HG02588 (cell line): ENCODE measurements around the gene MRPL18.
"Not testable (repeated sequence)": the region's sequence is repeated elsewhere in the genome, so short reads cannot be mapped to it uniquely, and the experiment has no call there.

ENCODE experiments used
- ATAC-seq: cut with Tn5 transposase; IDR thresholded peaks from one replicate; pipeline ENCODE4 v1.9.1; 2021; ENCODE audit warnings: mild to moderate bottlenecking, moderate library complexity; ENCODE audit not compliant: unreplicated experiment

Gene MRPL18

DNA sequence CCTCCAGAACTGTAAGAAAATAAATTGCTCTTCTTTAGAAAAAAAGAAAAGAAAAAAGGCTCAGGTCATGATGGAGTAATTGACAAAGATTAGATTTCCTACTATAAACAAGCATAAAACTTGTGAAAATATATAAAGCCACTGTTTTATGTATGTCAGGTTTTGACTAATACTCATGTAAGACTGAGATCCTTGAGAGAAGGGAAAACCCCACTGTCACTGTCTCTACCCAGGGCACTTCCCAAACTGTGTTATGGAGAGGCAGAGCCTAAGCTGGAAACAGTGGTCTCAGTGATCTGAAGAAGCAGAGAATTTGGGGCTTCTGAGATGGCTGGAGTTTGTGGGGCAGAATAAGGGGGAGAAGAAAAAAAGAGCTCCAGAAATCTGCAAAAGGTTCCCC is 20.8 kb upstream of the MRPL18 start:
- no peak for ATAC-seq

DNA sequence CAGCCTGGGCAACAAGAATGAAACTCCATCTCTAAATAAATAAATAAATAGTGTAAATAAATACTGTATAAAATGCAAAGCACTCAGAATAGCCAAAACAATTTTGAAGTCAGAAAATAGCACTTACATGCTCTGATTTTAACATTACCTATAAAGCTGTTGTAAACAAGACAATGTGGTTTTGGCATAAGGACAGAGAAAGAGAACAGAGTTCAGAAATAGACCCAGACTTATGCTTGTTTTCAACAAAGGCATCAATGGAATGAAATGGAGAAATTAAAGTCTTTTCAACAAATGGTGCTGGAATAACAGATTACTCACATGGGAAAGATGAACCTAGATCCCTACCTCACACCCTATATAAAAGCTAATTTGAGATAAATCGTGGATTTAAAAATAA is 18.1 kb upstream of the MRPL18 start:
- no peak for ATAC-seq

DNA sequence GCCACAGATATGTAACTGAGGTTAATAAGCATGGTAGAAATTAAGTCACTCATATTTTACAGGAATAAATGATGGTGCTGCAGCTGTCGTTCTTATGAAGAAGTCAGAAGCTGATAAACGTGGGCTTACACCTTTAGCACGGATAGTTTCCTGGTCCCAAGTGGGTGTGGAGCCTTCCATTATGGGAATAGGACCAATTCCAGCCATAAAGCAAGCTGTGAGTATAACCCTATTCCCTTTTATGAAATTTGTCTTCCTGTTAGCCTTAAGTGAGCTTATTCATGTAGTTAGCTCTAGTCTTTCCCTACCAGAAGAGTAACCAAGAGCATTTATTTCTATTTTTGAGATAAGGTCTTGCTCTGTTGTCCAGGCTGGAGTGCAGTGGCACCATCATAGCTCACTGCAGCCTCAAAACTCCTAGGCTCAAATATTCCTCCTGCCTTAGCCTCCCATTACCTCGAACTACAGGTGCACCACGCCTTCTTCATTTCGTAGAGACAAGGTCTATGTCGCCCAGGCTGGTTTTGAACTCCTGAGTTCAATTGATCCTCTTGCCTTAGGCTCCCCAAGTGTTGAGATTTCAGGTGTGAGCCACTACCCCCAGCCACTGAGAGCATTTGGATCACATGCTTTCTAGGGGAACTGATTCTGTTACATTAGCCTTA is 12.9 kb upstream of the MRPL18 start:
- no peak for ATAC-seq

DNA sequence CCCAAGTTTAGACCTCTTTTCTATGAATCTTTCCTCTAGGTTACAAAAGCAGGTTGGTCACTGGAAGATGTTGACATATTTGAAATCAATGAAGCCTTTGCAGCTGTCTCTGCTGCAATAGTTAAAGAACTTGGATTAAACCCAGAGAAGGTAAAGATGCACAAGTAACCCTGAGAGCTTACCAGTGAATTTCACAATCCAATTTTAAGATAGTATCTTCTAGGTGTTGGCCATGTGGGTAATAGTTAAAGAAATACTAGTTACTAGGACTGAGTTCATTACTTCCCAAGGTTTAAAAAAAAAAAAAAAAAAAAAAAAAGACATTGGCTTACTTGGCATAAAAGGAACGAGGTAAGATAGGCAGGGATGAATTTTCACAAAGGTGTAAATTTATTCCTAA is 12.1 kb upstream of the MRPL18 start:
- no peak for ATAC-seq

DNA sequence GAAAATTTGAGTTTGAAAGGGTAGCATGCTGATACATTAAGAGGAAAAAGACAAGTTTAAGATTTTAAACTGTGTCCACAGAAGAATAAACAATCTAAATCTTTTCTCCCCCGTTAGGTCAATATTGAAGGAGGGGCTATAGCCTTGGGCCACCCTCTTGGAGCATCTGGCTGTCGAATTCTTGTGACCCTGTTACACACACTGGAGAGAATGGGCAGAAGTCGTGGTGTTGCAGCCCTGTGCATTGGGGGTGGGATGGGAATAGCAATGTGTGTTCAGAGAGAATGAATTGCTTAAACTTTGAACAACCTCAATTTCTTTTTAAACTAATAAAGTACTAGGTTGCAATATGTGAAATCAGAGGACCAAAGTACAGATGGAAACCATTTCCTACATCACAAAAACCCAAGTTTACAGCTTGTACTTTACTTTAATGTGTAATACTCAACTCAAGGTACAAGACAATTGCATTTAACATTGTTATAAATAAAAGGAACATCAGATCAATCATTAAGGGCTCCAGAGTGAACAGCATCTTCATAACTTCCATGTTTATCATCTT is 11.6 kb upstream of the MRPL18 start:
- no peak for ATAC-seq

DNA sequence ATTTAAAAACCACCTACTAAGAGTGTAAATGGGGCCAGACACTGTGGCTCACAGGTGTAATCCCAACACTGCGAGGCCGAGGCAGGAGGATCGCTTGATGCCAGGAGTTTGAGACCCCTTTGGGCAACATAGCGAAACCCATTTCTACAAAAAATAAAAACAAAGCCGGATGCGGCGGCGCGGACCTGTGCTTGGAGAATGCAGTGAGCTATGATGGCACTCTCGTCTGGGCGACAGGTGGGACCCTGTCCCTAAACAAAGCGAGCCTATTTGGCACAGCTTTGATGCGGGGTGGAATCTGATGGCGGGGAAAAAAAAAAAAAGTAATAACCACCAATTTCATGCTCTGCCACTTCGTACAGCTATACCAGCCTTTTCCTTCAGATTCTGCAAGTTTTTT is 2.0 kb upstream of the MRPL18 start:
- ATAC-seq: no peak

DNA sequence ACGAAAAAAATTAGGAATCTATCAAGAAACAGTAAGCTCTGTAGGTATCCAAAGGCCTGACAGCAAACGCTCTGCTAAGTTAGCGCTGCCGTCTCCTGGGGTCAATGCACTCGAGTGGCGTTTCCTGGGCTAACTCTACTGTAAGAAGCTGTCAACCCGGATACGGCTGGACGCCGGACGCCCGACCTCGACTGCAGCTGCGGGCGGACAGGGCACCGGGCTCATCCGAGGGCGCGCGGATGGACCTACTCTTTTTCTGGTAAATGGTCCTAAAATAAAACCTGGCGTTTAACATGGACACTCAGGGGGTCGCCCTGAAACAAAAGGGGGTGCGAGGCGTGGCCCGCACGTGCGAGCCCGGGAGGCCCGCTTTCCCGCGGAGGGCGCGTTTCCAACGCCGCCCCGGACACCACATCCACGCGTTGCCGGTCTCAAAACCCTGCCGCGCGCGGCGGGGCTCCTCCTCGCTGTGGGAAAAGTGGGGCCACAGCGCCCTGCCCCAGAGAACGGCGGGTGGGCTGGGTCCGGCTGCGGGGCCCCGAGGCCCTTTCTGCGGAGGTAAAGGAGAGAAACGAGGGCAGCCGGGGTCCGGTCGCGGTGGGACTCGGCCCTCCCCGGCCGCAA is 1.4 kb upstream of the MRPL18 start:
- ATAC-seq: peak; percentile 0

DNA sequence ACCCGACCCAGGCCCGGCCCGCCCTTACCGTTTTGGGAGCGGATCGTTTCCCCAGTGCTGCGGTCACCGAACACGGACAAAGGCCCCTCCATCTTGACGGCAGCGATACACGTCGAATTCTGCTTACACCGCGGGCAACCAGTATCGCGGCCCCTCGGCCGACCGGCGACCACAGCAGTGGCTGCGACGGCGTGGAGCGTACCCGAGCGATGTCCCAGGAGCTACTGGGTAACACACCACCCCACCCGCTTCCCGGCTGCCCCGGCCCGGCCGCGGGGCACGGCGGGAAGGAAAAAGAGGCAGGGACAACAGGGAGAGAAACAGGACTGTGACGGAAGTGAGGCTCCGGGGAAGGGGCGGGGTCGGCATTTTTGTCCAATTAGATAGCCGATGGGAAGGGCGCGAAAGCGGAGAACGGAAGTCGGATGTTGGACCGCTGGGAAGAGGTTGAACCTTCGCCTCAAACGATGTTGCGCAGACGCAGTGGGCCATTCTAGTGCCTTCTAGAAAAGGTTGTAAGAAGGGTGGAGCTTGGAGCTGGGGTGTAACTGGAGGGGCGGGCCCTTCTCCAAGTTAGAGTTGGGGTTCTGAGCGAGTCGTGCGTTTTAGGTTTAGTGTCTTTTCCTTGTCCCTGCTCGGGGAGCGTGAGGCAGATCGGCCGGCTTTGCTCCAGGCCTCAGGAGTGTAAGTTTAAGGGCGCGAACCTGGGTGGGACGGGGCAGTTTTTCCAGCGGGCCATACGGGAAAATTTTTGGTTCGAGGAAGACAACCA is 704 bp upstream of the MRPL18 start, which contains the start of gene TCP1:
Gene TCP1 (minus strand): TSS at position 226 of the 772 bp plus-strand sequence. CDS start 134 bp downstream, at position 92.
- ATAC-seq: peak; percentile 71

DNA sequence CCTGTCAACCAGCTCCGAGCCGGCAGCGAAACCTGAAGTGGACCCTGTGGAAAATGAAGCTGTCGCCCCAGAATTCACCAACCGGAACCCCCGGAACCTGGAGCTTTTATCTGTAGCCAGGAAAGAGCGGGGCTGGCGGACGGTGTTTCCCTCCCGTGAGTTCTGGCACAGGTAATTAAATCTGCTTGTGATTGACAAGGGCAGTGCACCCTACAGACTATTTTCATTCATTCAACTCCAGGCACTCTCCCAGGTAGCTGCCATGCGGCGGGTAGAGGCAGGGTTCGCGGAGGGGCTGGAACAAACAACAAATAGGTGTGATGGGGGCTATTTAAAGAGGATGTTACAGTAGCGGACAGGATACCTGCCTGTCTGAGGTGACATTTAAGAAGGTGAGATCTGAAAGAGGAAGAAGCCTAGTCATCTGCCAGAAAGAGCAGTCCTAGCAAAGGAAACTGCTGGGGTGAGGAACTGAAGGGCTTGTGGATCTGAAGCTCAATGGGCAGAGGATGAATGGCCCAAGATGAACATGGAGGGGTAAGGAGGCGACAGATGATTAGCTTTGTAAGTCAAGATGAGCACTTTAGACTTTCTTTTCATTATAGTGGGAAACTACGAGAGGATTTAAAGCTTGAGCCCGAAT is 810 bp downstream of the MRPL18 start:
- no peak for ATAC-seq

DNA sequence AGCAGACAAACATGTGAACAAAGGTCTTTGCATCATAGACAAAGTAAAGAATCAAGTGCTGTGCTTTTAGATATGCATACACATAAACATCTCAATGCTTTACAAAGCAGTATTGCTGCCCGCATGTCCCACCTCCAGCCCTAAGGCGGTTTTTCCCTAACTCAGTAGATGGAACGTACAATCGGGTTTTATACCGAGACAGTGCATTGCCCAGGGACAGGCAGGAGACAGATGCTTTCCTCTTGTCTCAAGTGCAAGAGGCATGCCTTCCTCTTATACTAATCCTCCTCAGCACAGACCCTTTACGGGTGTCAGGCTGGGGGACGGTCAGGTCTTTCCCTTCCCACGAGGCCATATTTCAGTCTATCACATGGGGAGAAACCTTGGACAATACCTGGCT is 4.7 kb downstream of the MRPL18 start:
- not testable (repeated sequence) for ATAC-seq

DNA sequence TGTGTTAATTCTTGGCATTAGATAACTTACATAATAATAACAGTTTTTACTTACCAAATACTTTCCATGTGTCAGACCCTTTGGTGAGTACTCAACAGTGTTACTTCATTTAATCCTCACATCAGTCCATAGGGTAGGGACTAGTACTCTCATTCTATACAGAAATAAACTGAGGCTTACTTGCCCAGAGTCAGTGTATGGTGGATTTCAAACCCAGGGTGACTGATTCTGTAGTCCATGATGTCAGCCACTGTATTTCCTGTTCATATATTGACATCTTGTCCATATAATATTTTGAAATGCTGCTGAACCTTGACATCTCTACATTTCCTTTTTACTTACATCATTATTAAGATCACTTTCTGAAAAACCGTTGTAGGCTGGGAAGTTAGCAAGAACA is 7.3 kb downstream of the MRPL18 start:
- no peak for ATAC-seq

DNA sequence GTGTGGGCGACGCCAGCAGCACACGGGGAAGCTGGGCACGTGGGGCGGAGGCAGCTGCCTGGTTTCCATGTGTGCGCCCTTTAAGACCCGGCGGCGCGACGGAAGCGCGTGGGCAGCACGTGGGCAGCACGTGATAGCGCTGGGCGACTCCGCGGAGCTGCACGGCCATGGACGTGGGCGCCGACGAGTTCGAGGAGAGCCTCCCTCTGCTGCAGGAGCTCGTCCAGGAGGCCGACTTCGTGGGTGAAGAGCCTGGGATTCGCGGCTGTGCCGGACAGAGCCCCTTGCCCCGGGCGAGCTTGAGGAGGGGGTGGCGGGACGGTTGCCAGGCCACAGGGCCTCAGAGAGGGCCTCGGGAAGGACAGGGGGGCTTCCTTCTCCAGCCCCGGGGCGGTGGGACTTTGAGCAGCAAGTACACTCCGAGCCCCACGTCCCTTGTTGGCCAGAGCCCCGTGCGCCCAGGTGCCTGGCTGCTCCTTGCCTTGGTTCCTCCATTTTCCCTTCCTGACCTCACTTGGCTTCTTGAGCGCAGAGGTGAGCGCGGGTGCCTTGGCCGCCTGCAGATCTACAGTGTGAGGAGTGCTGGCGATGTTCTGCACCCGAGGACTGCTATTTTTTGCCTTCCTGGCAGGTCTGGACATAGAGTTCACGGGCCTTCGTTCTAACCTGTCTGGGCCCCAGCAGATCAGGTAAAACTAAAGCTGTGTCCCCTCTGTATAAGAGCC is 10.0 kb downstream of the MRPL18 start, which contains the start of gene PNLDC1:
Gene PNLDC1 (plus strand): TSS at position 136 of the 725 bp plus-strand sequence. CDS start 32 bp downstream, at position 168.
- no peak for ATAC-seq

DNA sequence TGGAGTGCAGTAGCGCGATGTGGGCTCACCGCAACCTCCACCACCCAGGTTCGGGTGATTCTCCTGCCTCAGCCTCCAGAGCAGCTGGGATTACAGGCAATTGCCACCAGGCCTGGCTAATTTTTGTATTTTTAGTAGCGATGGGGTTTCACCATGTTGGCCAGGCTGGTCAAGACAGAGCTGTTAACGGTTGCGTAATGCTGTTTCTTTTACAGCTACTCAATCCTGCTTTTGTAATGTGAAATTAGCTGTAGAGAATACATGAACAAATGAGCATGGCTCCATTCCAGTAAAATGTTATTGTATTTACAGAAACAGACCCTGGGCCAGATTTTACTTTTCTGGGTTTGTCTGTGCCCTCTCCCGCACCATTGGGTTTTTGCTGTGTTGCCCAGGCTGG is 11.7 kb downstream of the MRPL18 start:
- ATAC-seq: no peak

DNA sequence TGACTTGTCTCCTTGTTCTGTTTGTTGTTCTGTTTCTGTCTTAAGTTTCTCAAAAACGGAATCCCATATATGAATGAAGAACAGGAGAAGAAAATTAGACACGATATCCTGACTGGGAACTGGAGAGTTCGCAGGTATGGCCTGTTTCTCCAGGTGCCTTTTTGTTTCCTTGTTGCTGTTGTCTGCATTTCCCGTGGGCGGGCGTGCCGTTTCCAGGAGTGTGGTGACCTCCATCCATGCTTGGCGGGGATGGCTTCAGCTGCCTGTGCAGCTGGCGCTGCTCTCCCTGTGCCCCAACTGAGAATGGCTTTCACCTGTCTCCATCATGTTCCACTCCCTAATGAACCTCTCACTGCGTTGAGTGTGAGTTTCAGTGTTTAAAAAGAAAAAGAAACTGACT is 14.2 kb downstream of the MRPL18 start:
- ATAC-seq: no peak

DNA sequence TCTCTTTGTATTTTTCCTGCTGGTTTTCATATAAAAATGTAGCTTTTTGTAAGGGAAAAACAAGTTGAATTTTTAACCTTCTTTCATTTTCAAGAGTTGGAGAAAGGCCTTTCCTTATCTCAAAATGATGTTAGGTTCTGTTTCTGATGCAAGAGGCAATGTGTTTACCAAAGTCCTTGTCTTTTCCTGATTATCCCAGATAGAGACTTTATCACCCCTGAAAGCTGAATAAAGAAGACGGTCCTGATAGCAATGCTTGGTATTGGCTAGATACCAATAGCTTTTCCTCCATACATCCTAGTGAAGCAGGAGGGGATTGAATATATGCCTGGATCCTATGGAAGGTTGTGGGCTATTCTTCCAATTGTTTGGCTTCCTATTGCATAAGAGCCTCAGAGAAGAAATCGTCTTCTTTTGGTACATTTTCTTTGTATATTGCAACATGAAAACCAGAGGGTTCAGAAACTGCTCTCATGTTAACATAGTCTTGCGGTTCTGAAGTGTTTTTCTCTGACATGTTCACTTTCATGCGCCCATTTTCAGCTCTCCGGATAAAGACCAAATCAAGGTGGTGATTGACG is 15.3 kb downstream of the MRPL18 start:
- ATAC-seq: no peak

DNA sequence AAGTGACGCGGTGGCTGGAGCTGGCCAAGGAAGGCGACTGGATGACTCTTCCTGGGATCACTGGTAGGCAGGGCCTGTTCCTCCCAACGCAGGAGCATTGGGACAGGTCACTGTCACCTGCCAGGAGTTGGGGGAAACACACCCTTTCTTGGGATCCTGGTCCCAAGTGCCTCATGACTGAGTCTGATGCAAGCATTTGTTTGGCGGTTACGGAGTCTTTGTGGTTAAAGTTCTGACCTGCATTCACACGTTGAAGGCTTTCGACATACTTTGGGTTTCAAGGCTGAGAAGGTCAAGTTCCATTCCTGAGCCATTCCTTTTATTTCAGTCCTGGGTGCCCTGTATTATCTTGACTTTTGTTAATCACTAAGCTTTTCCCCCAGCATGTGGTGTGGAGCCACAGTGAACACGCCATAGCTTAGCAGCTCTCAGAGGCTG is 15.8 kb downstream of the MRPL18 start:
- ATAC-seq: no peak

DNA sequence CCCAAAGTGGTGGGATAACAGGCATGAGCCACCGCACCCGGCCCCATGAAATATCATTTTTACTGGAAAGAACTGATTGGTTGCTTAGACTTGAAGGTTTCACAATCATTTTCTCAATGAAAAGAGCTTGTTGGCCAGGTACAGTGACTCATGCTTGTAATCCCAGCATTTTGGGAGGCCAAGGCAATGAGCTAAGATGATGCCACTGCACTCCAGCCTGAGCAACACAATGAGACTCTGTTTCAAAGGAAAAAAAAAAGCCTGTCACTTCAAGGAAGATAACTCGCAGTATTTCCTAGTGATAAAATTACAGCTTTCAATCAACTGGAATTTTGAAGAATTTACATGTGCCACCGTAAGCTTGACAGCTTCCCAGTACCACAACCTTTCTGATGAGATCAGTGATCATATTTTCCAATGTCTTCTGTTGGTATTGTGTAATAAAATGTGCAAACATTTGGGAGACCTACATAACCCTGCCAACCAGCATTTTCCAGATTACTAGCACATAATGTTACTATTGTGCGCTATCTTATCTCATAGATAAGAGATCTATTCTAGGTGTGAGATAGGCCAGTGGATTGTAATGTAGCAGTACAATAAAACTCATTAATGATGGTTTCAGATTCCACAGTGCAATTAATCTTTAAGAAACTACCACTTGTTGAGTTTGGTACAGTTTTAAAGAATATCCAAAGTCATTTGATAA is 17.0 kb downstream of the MRPL18 start:
- no peak for ATAC-seq

DNA sequence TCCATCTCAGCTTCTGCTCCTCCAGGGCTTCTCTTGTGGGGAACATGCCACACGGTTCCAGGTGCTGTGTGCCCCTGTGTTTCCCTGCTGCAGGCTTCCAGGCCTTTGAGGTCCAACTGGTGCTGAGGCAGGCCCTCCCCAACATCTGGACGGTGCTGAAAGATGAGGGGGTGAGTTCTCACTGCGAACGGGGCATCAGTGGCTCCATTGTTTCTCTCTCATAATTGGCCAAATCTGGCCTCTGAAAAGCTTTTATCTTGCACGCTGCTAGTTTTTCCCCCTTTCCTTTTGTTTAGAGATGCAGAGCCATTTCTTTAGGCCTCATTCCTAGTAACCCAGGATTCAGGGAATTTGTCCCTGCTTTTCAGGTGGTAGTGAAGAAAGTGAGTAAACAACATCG is 18.4 kb downstream of the MRPL18 start:
- ATAC-seq: no peak

DNA sequence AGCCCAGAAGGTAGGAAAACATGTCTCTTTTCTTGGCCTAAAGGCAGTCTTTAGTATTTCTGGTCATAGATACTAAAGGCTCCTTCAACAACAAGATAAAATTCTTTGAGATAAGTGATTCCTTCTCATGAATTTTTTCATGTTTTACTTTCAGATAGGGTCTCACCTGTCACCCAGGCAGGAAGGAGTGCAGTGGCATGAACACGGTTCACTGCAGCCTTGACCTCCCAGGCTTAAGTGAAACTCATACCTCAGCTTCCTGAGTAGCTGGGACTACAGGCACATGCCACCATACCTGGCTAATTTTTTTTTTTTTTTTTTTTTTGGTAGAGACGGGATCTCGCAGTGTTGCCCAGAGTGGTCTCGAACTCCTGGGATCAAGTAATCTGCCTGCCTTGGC is 18.9 kb downstream of the MRPL18 start:
- ATAC-seq: no peak
